SKM-1 treated with dmso at 0.1 percent for 144 hours (cell line): ENCODE measurements around the gene SNX11.

Experiments used
- DNase-seq: peaks from one replicate; lab custom pipeline; 2025; ENCODE audit not compliant: unreplicated experiment; lab: John Stamatoyannopoulos, UW

Gene SNX11

GRCh38 chr17:48128400-48128799 lies 20.8 kb downstream of the SNX11 start:
- DNase-seq, result no peak

GRCh38 chr17:48129981-48130380 lies 22.4 kb downstream of the SNX11 start:
- DNase-seq, result no peak

GRCh38 chr17:48131216-48131824 lies 23.8 kb downstream of the SNX11 start:
- peak; percentile 66 for DNase-seq

- DNase-seq, result no peak
Observed at GRCh38 chr17:48132385-48132784, 24.8 kb downstream of the SNX11 start.

GRCh38 chr17:48134912-48135480 lies 27.4 kb downstream of the SNX11 start:
- no peak for DNase-seq

- DNase-seq, result no peak
Observed at GRCh38 chr17:48137656-48138055, 30.1 kb downstream of the SNX11 start.

- DNase-seq, result peak; percentile 74
Observed at GRCh38 chr17:48139944-48140343, 32.4 kb downstream of the SNX11 start.

- DNase-seq, result no peak
Observed at GRCh38 chr17:48143629-48144028, 36.1 kb downstream of the SNX11 start.

GRCh38 chr17:48144231-48144630 lies 36.7 kb downstream of the SNX11 start:
- DNase-seq, result no peak

- DNase-seq, result no peak
Observed at GRCh38 chr17:48144976-48145798, 37.6 kb downstream of the SNX11 start.

GRCh38 chr17:48148029-48148770 lies 40.6 kb downstream of the SNX11 start:
- no peak for DNase-seq

- no peak for DNase-seq
Observed at GRCh38 chr17:48148854-48149786, 41.6 kb downstream of the SNX11 start.

GRCh38 chr17:48149787-48150463 lies 42.4 kb downstream of the SNX11 start:
- no peak for DNase-seq

GRCh38 chr17:48150597-48151001 lies 43.0 kb downstream of the SNX11 start:
- DNase-seq, result no peak

GRCh38 chr17:48151220-48151619 lies 43.7 kb downstream of the SNX11 start:
- DNase-seq, result no peak

- no peak for DNase-seq
Observed at GRCh38 chr17:48152289-48152688, 44.7 kb downstream of the SNX11 start.

- peak; percentile 26 for DNase-seq
Observed at GRCh38 chr17:48153691-48154358, 46.3 kb downstream of the SNX11 start.

GRCh38 chr17:48155889-48156611 lies 48.5 kb downstream of the SNX11 start:
- DNase-seq, result no peak

- no peak for DNase-seq
Observed at GRCh38 chr17:48159232-48159631, 51.7 kb downstream of the SNX11 start.
